Fibroblast of villous mesenchyme (primary cell): ENCODE results near the gene SARDH. TPM values are rescaled to one million over a fixed set of nuclear protein-coding genes. Genes with fewer than 3 reads are reported as not detected.
A peak's percentile ranks its signal among the peaks of the same experiment; 100 is the strongest.

Source experiments
- DNase-seq: peaks from one replicate; pipeline ENCODE4 v3.0.0-alpha.2; 2010; ENCODE audit warnings: low read depth
- H3K4me3 ChIP-seq: 2 replicates; pipeline ENCODE4 v1.5.1; 2011; ENCODE audit warnings: low read depth, mild to moderate bottlenecking, low read length
- CTCF ChIP-seq: IDR thresholded peaks from 2 replicates; pipeline ENCODE4 v1.5.1; 2012; ENCODE audit warnings: low read depth, mild to moderate bottlenecking, low read length; ENCODE audit not compliant: insufficient read depth
- total RNA-seq: library from RNA; depleted of rRNA; stranded (reverse); fragments of >200 nt; gene quantifications from 2 replicates; pipeline ENCODE4 v1.2.3, GENCODE V29; 2012

Gene SARDH
- total RNA-seq, 1 donor = 6.0 TPM

GRCh38 chr9:133741716-133742115 is 3.6 kb upstream of the SARDH start:
- no peak for TF ChIP-seq CTCF
- no peak for DNase-seq
- no peak overlapping the region for H3K4me3 ChIP-seq

- no peak for TF ChIP-seq CTCF
- H3K4me3 ChIP-seq = no peak overlapping the region
- no peak for DNase-seq
Measured at GRCh38 chr9:133740911-133741310, 2.8 kb upstream of the SARDH start.

GRCh38 chr9:133739408-133740280 is 1.5 kb upstream of the SARDH start:
- no peak for TF ChIP-seq CTCF
- no peak for DNase-seq

GRCh38 chr9:133738640-133739225 is 581 bp upstream of the SARDH start:
- TF ChIP-seq CTCF = no peak
- no peak for DNase-seq
- peak overlapping the region; percentile 57 for H3K4me3 ChIP-seq

More at GRCh38 chr9:133739408-133740280, 1.5 kb upstream of the SARDH start:
- no peak overlapping the region for H3K4me3 ChIP-seq

- peak overlapping the region; percentile 57 for H3K4me3 ChIP-seq
- no peak for DNase-seq
- no peak for TF ChIP-seq CTCF
Measured at GRCh38 chr9:133737071-133737773, 930 bp downstream of the SARDH start.

- no peak for TF ChIP-seq CTCF
- H3K4me3 ChIP-seq = no peak overlapping the region
- DNase-seq = no peak
Measured at GRCh38 chr9:133735931-133736330, 2.2 kb downstream of the SARDH start.
